NCI-H2227 (cell line): ENCODE results near the gene CABP5.
"Not testable (repeated sequence)": the region's sequence is repeated elsewhere in the genome, so short reads cannot be mapped to it uniquely, and the experiment has no call there.

Experiments used
- DNase-seq: peaks from one replicate; lab custom pipeline; 2025; ENCODE audit not compliant: unreplicated experiment; lab: John Stamatoyannopoulos, UW

The CABP5 gene

DNA sequence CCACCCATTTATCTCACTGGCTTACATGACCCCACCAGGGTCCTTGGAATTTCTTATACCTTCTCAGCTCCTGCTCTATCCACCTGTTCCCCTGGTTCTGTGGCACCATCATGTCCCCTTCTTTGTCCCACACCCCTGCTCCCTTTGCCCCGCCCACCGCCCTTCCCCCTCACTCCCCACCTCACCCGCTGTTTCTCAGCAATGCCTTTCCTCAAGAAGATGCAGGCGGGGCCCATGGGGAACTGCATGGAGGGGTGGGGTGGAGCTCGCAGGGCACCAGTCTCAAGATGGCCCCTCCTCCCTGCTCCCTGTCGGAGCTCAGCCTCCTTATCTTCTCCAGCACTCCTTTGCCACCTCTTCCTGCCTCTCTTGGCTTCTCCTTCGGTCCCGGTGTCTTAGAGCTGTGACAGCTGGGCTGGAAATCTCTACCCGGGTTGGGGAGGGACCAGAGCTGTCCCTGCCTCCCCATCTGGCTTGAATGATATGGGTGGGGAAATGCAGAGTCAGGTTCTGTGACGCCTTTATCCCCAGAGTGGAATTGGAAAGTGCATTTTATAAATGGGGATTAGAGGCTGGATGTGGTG lies at the start of gene CABP5:
CABP5 (minus strand) TSS at position 405 of the 584 bp plus-strand sequence; CDS start at position 248, 157 bp downstream.
- DNase-seq, result no peak

DNA sequence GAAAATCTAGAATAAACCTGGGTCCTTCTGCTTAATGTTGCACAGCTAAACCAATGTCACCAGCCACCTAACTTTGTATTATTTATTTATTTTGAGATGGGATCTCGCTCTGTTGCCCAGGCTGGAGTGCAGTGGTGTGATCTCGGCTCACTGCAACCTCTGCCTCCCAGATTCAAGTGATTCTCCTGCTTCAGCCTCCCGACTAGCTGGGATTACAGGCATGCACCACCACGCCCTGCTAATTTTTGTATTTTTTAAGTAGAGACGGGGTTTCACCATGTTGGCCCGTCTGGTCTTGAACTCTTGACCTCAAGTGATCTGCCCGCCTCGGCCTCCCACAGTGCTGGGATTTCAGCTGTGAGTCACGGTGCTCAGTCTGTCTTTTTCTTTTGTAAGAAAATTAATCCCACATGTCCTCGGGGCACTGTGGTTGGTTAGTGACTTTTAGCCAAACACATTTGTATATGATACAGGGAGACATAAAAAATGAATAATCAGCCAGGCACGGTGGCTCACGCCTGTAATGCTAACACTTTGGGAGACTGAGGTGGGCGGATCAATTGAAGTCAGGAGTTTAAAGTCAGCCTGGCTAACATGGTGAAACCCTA lies 47.3 kb upstream of the CABP5 start:
- DNase-seq, result not testable (repeated sequence)

DNA sequence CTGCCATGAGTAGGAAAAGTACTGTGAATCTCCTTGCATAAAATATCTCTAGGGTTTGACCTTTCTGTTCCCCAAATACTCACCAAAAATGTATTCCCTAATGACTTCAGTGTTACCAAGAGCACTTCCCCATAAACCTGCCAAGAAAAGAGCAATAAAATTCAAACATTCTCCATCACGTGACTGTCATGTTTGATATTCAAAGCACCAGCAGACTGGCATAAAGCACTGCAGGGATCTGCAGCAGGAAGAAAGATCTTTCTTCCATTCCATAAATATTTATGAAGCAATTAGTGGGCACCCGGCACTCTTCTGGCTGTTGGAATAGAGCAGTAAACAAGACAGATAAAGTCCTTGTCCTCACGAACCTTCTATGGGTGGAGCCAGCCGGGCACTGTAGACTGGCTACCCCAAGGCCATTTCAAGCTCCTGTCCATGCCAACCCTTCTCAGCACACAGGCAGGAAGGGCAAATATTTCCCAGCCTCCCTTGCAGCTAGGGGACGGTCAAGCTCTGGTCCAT lies 46.5 kb upstream of the CABP5 start:
- no peak for DNase-seq

DNA sequence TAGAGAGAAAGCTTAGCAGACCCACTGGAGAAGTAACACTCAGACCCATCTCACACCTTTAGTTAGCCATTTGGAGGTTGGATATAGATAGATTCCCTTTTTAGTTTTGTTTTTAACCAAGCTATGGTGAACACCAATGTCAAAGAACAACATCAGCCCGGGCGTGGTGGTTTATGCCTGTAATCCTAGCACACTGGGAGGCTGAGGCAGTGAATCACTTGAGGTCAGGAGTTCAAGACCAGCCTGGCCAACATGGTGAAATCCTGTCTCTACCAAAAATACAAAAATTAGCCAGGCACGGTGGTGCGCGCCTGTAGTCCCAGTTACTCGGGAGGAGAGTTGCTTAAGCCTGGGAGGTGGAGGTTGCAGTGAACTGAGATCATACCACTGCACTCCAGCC lies 45.1 kb upstream of the CABP5 start:
- DNase-seq, result not testable (repeated sequence)

DNA sequence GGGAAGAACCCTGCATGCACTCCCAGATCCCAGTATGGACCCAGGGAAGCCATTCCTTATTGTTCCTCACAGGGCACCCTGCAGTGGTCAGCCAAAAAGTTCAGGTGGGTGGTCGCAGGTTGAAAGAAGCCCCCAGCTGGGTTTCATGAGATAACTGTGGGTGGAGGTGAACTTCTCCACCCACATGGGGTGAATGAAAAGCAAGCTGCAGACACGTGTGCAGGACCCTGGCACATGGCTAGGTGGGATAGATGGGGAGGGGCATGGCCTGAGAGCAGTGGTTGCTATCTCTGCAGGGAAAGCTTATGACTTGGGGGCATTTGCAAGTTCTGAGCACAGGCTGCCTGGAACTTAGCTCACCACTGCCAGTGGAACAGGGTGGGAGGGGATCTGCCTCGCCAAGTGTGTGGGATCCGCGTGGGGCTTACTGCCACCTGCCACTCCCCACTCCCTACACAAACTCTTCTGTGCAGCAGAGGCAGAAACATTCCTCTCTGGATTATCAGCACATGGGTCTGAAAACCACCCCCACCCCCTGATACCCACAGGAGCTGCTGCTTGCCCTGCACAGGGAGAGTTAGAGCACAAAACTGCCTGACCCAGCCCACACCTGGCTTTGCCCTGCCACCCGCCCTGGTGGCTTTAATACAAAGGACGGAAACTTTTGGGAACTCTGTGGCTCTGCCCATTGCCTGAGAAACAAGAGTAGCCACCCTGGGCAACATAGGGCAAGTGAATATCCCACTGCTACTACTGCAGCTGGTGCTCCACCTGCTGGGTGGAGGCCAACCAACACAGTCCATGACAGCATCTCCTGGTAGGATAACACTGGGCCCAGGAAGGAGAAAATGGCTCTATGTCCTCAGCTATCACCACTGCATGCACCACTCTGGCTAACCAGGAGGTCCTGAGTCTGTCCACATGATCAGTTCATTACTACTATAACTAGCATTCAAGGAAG lies 42.3 kb upstream of the CABP5 start:
- DNase-seq, result no peak

- no peak for DNase-seq
Measured at GRCh38 chr19:48085076-48085475, 41.2 kb upstream of the CABP5 start.

DNA sequence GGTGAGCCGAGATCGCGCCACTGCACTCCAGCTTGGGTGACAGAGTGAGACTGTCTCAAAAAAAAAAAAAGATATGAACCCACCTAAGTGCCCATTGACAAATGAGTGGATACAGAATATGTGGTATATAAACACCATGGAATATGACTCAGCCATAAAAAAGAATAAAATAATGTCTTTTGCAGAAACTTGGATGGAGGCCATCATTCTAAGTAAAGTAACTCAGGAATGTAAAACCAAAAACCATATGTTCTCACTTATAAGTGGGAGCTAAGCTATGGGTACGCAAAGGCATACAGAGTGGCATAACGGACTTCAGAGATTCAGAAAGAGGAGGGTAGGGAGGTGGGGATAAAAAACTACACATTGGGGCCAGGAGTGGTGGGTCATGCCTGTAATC lies 37.2 kb upstream of the CABP5 start:
- DNase-seq, result no peak

DNA sequence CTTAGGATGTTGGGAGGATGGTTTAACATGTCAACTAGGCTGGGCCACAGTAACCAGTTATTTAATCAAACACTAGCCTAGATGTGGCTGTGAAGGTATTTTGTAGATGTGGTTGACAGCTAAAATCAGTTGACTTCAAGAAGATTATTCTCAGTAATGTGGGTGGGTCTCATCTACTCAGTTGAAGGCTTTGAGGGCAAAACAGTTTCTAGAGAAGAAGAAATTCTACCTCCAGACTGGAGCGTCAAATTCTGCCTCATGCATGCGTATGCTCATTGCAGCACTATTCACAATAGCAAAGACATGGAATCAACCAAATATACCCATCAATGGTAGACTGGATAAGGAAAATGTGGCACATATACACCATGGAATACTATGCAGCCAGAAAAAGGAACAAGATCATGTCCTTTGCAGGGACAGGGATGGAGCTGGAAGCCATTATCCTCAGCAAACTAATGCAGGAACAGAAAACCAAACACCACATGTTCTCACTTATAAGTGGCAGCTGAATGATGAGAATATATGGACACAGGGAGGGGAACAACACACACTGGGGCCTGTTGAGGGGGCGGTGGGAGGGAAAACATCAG lies 26.4 kb upstream of the CABP5 start:
- DNase-seq, result not testable (repeated sequence)

- DNase-seq, result no peak
Measured at GRCh38 chr19:48069435-48069834, 25.6 kb upstream of the CABP5 start.

GRCh38 chr19:48064509-48064908 lies 20.6 kb upstream of the CABP5 start:
- DNase-seq, result no peak

GRCh38 chr19:48061401-48062344 lies 17.8 kb upstream of the CABP5 start:
- no peak for DNase-seq

DNA sequence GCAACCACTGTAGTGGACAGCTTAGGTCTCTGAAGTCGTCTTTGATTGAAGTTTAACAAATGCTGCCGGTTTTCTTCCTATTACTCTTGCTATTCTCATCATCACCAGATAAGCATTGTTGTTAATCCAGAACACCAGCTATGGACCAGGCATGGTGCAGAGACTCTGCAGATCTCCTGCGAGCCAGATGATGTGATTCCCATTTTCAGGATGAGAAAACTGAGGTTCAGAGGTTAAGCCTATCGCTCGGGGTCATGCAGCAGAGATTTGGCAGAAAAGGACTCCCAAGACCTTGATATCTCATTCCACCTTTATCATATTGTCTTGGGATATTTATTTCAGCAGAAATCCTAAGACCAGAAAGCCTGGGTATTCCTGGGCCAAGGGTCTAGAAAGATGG lies 16.5 kb upstream of the CABP5 start:
- DNase-seq, result no peak

DNA sequence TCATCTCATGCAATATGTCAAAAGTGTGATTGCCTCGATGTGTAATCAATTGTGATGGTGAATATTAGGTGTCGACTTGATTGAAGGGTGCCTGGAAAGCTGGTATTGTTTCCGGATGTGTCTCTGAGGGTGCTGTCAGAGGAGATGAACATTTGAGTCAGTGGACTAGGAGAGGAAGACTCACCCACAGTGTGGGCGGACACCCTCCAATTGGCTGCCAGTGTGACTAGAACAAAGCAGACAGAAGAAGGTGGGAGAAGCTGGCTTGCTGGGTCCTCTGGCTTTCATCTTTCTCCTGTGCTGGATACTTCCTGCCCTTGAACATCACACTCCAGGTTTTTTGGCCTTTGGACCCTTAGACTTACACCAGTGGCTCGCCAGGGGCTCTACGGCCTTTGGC lies 15.5 kb upstream of the CABP5 start:
- no peak for DNase-seq

DNA sequence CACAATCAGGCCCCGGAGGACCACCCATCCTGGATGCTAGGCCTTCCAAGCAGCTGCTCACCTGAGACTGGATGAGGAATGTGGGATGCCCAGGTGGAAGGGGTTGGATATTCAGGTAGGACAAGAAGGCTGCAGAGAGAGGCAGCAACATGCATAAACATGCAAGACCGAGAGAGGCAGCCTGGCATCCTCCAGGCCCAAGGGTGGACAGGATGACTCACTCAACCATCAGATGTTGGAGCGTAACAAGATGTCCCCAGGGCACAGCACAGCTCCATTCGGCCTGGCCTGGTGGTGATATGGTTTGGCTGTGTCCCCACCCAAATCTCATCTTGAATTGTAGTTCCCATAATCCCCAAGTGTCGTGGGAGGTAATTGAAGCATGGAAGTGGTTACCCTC lies 10.0 kb upstream of the CABP5 start:
- no peak for DNase-seq

DNA sequence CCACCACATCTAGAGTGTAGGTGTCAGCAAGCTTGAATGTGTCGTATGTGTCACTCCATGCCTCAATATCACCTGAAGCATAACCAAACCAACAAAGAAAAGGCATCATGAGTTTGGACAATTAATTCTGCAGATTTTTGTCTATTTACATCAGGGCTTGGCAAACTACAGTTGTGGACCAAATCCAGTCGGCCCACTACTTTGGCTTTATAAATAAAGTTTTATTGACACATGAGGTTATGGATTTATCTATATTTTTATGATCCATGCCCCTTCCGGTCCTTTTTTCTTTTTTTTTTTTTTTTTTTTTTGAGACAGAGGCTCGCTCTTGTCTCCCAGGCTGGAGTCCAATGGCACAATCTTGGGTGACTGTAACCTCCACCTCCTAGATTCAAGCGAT lies 9.2 kb upstream of the CABP5 start:
- no peak for DNase-seq

GRCh38 chr19:48051335-48052033 lies 7.6 kb upstream of the CABP5 start:
- no peak for DNase-seq

DNA sequence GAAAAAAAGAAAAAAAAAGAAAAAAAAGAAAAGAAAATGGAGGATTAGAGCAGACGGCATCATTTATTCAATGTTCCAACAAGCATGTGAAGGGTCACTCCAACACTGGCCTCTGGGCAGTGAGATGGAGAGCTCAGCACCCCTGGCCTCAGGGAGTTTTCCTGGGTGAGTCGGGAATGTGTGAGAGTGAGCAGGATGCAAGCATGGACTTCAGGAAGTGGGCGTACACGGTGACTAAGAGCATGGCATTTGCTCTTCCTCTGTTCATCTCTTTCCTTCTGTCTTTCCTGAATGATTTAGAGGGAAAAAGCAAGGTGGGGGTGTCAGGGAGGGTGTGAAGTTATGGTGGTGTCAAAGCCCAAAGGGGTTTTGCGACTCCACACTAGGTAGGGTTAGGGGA lies 682 bp upstream of the CABP5 start:
- no peak for DNase-seq

DNA sequence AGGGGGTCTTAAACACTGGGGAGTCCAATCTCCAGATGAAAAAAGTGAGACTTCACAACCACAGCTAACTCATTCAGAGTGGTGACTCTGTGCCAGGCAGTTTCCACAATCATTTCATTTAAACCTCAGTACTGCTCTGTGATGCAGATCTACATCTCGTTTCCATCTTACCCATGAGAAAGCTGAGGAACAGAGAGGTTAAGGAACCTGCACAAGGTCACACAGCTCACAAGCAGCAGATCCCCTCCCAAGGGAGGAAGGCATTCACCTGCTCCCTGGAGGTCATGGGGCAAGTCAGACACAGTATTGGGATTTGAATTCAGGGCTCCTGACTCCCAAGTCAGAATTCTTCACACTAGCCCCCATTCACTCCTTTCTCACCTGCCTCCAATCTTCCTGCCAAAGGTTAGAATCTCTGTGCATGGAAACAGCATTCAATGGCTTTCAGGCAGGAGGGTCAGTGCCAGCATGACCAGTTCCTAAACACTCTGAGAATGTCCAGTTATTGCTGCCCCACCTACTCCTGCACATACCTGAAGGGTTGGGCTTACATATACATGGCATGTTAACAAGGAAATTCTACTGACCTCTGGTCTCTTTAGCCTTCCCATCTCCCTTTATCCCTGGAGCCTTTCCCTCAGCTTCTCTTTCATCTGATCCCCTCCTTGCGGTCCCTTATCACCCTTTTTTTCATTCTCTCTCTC lies 1.9 kb downstream of the CABP5 start:
- no peak for DNase-seq

- no peak for DNase-seq
Measured at GRCh38 chr19:48036765-48037164, 7.1 kb downstream of the CABP5 start.
